Prostate gland (tissue), 2 donors: Measurements from ENCODE around the gene BAG3.

Experiments
- POLR2A ChIP-seq: fragments of 450-650 bp; IDR thresholded peaks from one replicate; pipeline ENCODE4 v1.6.1; 2016; ENCODE audit warnings: antibody characterized with exemption, mild to moderate bottlenecking
- TF ChIP-seq, protein P1 (sequence below), 4 experiments: fragments of 200-600 bp in 2 of 4; fragments of 450-650 bp in 2 of 4; sonication (generic) in 2 of 4; IDR thresholded peaks; 1 replicate in 3 of 4; 2 replicates in 1 of 4; pipeline ENCODE4 v1.5.1; 2016 to 2019; ENCODE audit warnings: antibody characterized with exemption in 4 of 4, mild to moderate bottlenecking in 2 of 4, moderate library complexity in 2 of 4

DNA sequence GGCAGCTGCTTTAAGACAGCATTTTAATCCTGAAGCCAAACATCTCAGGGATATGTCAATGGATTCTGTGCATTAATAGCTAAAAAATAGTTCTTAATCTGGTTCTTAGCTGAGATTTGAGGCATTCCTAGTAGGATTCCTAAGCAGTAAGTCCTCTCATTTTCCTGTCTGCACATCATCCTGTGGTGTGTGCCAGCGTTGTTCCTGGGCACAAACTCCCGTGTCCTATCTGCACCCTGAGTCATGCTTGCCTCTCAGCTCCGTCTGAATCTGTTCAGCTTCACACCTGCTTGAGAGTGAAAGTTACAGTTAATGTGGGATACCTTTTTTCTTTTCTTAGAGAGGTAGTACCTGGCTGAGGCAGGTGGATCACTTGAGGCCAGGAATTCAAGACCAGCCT lies 19.5 kb downstream of the BAG3 start:
- TF ChIP-seq, protein P1, sequence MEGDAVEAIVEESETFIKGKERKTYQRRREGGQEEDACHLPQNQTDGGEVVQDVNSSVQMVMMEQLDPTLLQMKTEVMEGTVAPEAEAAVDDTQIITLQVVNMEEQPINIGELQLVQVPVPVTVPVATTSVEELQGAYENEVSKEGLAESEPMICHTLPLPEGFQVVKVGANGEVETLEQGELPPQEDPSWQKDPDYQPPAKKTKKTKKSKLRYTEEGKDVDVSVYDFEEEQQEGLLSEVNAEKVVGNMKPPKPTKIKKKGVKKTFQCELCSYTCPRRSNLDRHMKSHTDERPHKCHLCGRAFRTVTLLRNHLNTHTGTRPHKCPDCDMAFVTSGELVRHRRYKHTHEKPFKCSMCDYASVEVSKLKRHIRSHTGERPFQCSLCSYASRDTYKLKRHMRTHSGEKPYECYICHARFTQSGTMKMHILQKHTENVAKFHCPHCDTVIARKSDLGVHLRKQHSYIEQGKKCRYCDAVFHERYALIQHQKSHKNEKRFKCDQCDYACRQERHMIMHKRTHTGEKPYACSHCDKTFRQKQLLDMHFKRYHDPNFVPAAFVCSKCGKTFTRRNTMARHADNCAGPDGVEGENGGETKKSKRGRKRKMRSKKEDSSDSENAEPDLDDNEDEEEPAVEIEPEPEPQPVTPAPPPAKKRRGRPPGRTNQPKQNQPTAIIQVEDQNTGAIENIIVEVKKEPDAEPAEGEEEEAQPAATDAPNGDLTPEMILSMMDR (IDR thresholded peaks at IDR 0.05): no peak
- no peak for TF ChIP-seq POLR2A
